Amniotic epithelial cell (primary cell): ENCODE measurements around the gene CCDC34.
A peak's percentile ranks its signal among the peaks of the same experiment; 100 is the strongest.
"Not testable (repeated sequence)": the region's sequence is repeated elsewhere in the genome, so short reads cannot be mapped to it uniquely, and the experiment has no call there.

Experiments used
- DNase-seq: peaks from one replicate; pipeline ENCODE4 v3.0.0-alpha.2; 2010; ENCODE audit warnings: low read depth

Gene CCDC34

GRCh38 chr11:27361649-27362431, 1.2 kb downstream of the CCDC34 start:
- no peak for DNase-seq

- peak; percentile 88 for DNase-seq
Observed at GRCh38 chr11:27358296-27358695, 4.7 kb downstream of the CCDC34 start.

GRCh38 chr11:27357250-27357649, 5.8 kb downstream of the CCDC34 start:
- DNase-seq = no peak

- DNase-seq = no peak
Observed at GRCh38 chr11:27356624-27357222, 6.3 kb downstream of the CCDC34 start.

- no peak for DNase-seq
Observed at GRCh38 chr11:27355575-27356104, 7.4 kb downstream of the CCDC34 start.

GRCh38 chr11:27354359-27354965, 8.6 kb downstream of the CCDC34 start:
- peak; percentile 24 for DNase-seq

GRCh38 chr11:27353593-27354358, 9.2 kb downstream of the CCDC34 start:
- DNase-seq = peak; percentile 86

- no peak for DNase-seq
Observed at GRCh38 chr11:27352781-27353180, 10.2 kb downstream of the CCDC34 start.

GRCh38 chr11:27350511-27350910, 12.5 kb downstream of the CCDC34 start:
- no peak for DNase-seq

- no peak for DNase-seq
Observed at GRCh38 chr11:27349919-27350318, 13.1 kb downstream of the CCDC34 start.

GRCh38 chr11:27348340-27348873, 14.6 kb downstream of the CCDC34 start:
- DNase-seq = peak; percentile 29

GRCh38 chr11:27347359-27348339, 15.4 kb downstream of the CCDC34 start:
- DNase-seq = no peak

GRCh38 chr11:27339941-27340340, 23.1 kb downstream of the CCDC34 start:
- no peak for DNase-seq

GRCh38 chr11:27334764-27335163, 28.3 kb downstream of the CCDC34 start:
- not testable (repeated sequence) for DNase-seq

GRCh38 chr11:27331981-27332380, 31.0 kb downstream of the CCDC34 start:
- DNase-seq = peak; percentile 72

GRCh38 chr11:27330633-27331270, 32.3 kb downstream of the CCDC34 start:
- DNase-seq = no peak

- peak; percentile 35 for DNase-seq
Observed at GRCh38 chr11:27329867-27330632, 33.0 kb downstream of the CCDC34 start.

- peak; percentile 41 for DNase-seq
Observed at GRCh38 chr11:27328614-27329013, 34.4 kb downstream of the CCDC34 start.

GRCh38 chr11:27327064-27327463, 36.0 kb downstream of the CCDC34 start:
- not testable (repeated sequence) for DNase-seq
